KOPT-K1 (cell line): ENCODE measurements around the gene TP53I13.

Experiments used
- H3K27ac ChIP-seq: fragments of 200-600 bp; sonication (generic); 2 replicates; pipeline ENCODE4 v1.5.1; 2016; ENCODE audit warnings: antibody characterized with exemption, mild to moderate bottlenecking, low read depth, low read length; ENCODE audit not compliant: poor library complexity, severe bottlenecking
- H3K36me3 ChIP-seq: fragments of 200-600 bp; sonication (generic); 2 replicates; pipeline ENCODE4 v1.5.1; 2017; ENCODE audit warnings: antibody characterized with exemption, mild to moderate bottlenecking, low read length, moderate library complexity; ENCODE audit not compliant: insufficient read depth
- H3K9me3 ChIP-seq: fragments of 200-600 bp; sonication (generic); 2 replicates; pipeline ENCODE4 v1.5.1; 2017; ENCODE audit warnings: antibody characterized with exemption, low read length, mild to moderate bottlenecking; ENCODE audit not compliant: insufficient read depth, poor library complexity, severe bottlenecking

TP53I13 gene

GRCh38 chr17:29573558-29573869 is 5.0 kb downstream of the TP53I13 start:
- no peak overlapping the region for H3K27ac ChIP-seq
- peaks cover 69% of the 10 kb centered on the region for H3K36me3 ChIP-seq

GRCh38 chr17:29573871-29574731 is 5.6 kb downstream of the TP53I13 start:
- Histone ChIP-seq H3K36me3 (peaks cover 75% of the 10 kb centered on the region), H3K9me3 (no peaks in the 10 kb centered on the region), H3K27ac (no peak overlapping the region)

More at GRCh38 chr17:29573558-29573869, 5.0 kb downstream of the TP53I13 start:
- H3K9me3 ChIP-seq, result no peaks in the 10 kb centered on the region

DNA sequence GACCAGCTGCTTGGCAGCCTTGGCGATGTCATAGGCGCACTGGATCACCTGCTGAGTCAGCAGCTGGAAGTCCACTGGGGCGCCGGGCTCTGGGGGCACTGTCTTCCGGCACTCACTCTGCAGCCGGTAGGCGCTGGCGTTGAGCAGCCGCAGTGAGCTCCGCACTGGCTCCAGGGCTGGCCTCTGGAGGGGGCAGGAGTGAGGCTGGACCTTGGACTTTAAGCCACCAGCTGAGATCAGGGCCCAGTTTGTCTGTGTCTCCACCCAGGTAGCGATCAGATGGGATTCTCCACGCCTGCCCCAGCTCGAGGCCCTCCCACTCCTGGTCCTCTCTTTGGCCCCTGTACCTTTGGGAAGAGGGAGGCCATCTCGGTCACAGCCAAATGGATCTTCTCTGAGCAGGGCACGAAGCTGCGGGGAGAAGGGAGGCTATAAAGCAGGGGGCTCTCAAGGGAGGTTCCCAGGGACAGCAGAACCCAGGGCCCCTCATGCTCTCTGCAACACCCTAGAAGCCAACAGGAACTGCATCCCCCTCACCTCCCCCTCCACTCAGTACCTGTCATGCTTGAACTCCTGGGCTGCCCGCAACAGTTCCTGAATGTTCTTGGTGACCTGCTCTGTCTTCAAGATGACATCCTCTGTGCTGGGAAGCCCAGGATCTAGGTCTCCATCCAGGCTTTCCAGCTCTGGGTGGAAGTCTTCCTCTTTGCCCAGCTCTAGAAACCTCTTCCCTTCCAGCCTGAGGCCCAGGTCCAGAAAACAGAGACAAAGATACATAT is 6.4 kb downstream of the TP53I13 start:
- Histone ChIP-seq H3K36me3 (peaks cover 83% of the 10 kb centered on the region), H3K9me3 (no peaks in the 10 kb centered on the region), H3K27ac (no peak overlapping the region)

DNA sequence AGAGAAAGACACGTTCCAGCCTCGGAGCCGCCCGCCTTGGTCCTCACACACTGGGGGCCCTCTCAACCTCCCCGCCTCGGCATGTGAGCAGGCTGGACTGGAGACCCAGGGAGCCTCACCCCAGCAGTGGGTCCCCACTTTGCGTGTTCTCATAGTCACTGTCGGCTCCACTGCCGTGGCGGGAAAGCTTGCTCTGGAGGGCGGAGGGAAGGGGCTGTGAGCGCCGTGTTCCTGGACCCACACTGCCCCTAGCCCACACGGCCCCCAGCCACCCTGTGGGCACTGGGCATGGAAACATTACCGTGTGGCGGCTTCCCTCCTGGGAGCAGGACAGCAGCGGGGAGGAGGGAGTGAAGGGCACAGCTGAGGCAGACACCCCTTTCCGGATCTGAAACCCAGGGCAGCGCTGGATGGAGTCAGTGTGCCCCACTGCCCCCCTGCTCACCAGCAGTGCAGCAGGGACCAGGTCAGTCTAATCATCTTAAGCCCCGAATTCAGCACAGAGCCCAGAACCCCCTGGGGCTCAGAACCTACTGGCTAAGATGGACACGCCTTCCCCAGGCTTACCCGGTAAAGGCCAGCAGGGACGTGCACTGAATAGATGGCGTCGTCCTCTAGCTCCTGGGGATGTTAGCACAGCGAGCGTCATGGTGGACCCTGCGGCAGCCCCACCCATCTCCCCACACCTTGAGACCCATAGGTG is 7.2 kb downstream of the TP53I13 start:
- Histone ChIP-seq H3K36me3 (peaks cover 90% of the 10 kb centered on the region), H3K27ac (no peak overlapping the region), H3K9me3 (no peaks in the 10 kb centered on the region)

GRCh38 chr17:29576214-29577000 is 7.9 kb downstream of the TP53I13 start:
- H3K27ac ChIP-seq, result no peak overlapping the region
- peaks cover 91% of the 10 kb centered on the region for H3K36me3 ChIP-seq
- H3K9me3 ChIP-seq, result no peaks in the 10 kb centered on the region

DNA sequence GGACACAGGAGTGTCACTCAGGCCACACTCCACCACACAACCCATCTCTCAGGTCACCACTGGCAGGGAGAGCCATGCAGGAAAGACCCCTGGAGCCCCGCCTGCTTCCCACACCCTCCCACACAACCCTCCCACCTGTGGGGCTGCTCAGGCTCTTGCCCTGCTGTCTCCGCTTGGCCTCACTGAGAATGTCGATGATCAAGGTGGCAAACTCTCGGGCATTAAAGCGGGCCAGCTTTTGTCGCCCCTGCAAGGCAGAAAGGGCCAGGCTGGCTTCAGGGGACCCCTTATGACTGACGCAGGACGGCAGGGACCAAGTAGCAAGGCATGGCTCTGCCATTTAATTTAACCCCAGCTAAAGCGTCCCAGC is 8.5 kb downstream of the TP53I13 start:
- peaks cover 91% of the 10 kb centered on the region for H3K36me3 ChIP-seq

DNA sequence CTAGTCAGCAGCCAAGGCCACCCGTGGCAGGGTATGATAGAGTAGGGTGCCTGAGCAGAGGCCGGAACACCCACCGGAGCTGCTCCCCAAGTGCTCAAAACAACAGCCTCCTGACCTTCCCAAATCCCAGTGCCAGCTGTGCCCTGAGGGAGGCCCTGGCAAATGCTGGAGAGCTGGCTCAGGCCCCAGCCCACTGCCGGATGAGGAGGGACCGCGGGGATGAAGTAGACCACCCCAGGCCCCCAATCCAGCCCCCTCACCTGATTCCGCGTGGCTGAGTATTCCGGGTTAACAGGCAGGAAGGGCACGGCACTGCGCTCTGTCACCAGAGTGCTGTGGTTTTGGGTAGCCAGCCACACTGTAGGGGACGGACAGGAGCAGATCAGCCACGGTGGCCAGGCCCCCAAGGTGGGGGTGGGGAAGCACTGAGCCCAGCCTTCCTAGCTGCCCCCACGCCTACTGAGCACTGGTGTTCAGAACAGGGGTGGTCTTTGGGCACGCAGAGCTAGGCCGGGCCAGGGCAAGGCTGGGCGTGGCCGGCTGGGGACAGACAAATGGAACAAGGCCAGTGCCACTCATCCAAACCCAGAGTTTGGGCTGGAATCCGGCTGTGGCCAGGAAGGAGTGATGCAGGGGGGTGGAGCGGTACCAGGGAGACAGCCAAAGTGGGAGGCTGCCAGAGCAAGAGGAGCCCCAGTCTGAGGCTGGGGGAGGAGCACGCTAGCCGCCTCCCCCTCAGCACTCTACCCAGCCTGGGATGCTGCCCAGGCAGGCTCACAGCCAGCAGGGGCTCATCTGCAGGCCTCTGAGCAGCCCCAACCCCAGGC is 9.1 kb downstream of the TP53I13 start:
- H3K36me3 ChIP-seq, result peaks cover 97% of the 10 kb centered on the region
- no peak overlapping the region for H3K27ac ChIP-seq
- no peaks in the 10 kb centered on the region for H3K9me3 ChIP-seq

More for the DNA sequence above, 8.5 kb downstream of the TP53I13 start:
- no peaks in the 10 kb centered on the region for H3K9me3 ChIP-seq
- H3K27ac ChIP-seq, result no peak overlapping the region

DNA sequence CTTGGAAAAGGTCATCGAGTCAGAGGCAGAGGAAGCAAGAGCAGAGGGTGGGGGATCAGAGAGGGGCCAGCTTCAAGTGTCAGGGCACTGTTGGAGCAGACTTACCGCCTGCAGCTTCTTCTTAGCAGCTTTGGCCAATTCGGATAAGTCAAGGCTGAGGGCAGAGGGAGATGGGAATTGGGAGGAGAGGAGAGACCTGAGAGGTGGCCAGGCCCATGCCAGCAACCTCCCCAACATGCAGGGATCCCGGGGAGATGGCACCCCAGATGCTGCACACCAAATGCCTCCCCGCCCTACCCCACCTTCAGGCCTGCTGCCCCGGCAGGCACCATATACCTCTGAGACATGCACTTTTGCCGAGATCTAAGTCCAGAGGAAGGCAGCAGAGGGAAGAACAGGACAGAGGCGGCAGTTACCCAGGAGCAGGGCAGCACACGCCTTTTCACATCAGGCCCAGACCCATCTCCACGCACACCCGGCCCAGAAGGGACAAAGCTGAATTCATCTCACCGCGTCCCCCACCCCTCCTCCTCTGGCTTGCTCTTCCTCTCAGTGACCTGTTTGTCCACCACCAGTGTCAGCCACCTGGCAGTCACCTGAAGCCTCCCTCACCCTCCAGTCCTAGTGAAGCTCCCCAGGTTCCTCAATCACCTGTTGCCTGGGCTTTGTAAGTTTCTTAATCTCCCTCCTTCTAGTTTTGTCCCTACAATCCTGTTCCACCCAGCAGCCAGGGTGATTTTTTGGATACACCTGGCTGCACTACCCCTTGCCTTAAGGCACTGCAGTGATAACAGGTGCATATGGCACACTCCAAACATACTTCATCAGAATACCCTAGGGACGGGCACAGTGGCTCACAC is 10.4 kb downstream of the TP53I13 start:
- peaks cover 99% of the 10 kb centered on the region for H3K36me3 ChIP-seq
- H3K27ac ChIP-seq, result no peak overlapping the region
- H3K9me3 ChIP-seq, result no peaks in the 10 kb centered on the region

GRCh38 chr17:29579866-29580771 is 11.6 kb downstream of the TP53I13 start:
- peaks cover 88% of the 10 kb centered on the region for H3K36me3 ChIP-seq
- H3K9me3 ChIP-seq, result no peaks in the 10 kb centered on the region
- no peak overlapping the region for H3K27ac ChIP-seq

DNA sequence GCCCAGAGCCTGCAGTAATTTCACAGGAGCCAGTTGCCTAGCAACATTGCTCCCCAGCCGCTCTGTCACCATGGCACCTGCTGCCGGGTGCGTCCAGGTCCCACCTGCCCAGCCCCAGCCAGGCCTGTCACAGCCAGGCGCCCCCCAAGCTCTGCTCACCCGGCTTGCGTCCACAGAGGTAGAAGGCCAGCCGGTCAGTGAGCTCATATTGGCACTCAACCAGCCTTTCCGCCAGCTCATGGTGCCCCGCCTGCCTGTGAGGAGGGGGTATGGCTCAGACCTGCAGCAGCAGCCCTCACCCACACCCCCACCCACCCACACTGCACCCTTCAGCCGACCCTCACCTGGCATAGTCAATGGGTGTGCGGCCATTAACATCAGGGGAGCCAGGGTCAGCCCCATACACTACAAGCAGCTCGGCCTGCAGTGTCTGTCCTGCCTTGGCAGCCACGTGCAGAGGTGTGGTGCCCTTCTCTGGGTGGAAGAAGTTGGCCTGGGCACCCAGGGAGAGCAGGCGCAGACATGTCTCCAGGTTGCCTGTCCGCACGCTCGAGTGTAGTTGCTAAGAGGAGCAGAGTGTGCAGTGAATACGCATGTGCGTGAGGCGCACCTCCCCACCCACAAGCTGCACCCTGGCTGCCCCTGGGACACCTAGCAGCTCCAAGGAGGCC is 13.2 kb downstream of the TP53I13 start:
- Histone ChIP-seq H3K36me3 (peaks cover 72% of the 10 kb centered on the region), H3K27ac (no peak overlapping the region), H3K9me3 (no peaks in the 10 kb centered on the region)

- Histone ChIP-seq H3K36me3 (peaks cover 66% of the 10 kb centered on the region), H3K9me3 (no peaks in the 10 kb centered on the region), H3K27ac (no peak overlapping the region)
Measured at GRCh38 chr17:29582254-29582765, 13.8 kb downstream of the TP53I13 start.

DNA sequence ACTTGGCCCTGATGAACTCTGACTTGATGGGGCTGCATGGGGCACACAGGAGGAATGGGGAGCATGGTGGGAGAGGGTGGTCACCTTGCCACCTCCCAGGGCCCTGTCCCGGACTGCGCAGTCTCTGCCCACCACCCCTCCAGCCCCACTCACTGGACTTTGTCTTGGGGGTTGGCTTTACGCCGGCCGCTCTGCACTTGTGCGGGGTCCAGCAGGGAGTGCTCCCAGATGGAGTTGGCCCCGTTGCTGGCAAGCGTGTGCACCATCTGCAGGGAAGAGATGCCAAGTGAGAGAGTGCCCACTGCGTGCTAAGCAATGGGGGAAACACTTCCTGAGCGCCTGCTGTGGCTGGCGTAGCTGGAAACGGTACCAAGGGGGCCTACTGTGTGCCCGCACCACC is 14.3 kb downstream of the TP53I13 start:
- Histone ChIP-seq H3K27ac (no peak overlapping the region), H3K36me3 (peaks cover 61% of the 10 kb centered on the region)

More for the DNA sequence above, 14.3 kb downstream of the TP53I13 start:
- no peaks in the 10 kb centered on the region for H3K9me3 ChIP-seq
